Transverse colon (tissue), 4 donors: Measurements from ENCODE around the gene CST7.
"Not testable (repeated sequence)": the region's sequence is repeated elsewhere in the genome, so short reads cannot be mapped to it uniquely, and the experiment has no call there.

Experiments
- CTCF ChIP-seq, 5 experiments: fragments of 200-600 bp in 3 of 5; fragments of 450-650 bp in 2 of 5; sonication (generic) in 3 of 5; IDR thresholded peaks; 1 replicate in 2 of 5; 2 replicates in 3 of 5; pipeline ENCODE4 v1.5.1; 2016 to 2017; ENCODE audit warnings: antibody characterized with exemption in 5 of 5, inconsistent platforms in 3 of 5, mild to moderate bottlenecking in 2 of 5, moderate library complexity in 1 of 5
- EP300 ChIP-seq: sonication (generic); formaldehyde crosslinking; IDR thresholded peaks from one replicate; pipeline ENCODE4 v1.6.1; 2017; ENCODE audit warnings: antibody characterized with exemption, low read depth
- POLR2A ChIP-seq: fragments of 450-650 bp; IDR thresholded peaks from one replicate; pipeline ENCODE4 v1.6.1; 2016; ENCODE audit warnings: antibody characterized with exemption, mild to moderate bottlenecking, moderate library complexity
- POLR2AphosphoS5 ChIP-seq, 3 donors: sonication (generic); formaldehyde crosslinking; IDR thresholded peaks; one replicate each; pipeline ENCODE4 v1.6.1; 2016; ENCODE audit warnings: antibody characterized with exemption in 3 of 3

- not testable (repeated sequence) for TF ChIP-seq CTCF (IDR thresholded peaks at IDR 0.05); POLR2A; EP300; POLR2AphosphoS5 (IDR thresholded peaks at IDR 0.05)
Observed at GRCh38 chr20:24948396-24948938, 602 bp upstream of the CST7 start.
